Measurements from ENCODE around the gene FIG4.

FIG4 gene

GRCh38 chr6:109799664-109800063 lies 108.6 kb downstream of the FIG4 start:
- Histone ChIP-seq H3K27me3 (ENCODE audit: insufficient read depth, low read length, poor library complexity, severe bottlenecking) (no peaks in the 10 kb centered on the region), H3K9ac (ENCODE audit: low read depth, low read length, poor library complexity, severe bottlenecking) (no peak overlapping the region), H3F3A (ENCODE audit: low read depth) (no peaks in the 10 kb centered on the region), H3K9me3 (ENCODE audit: insufficient read depth, low read depth, low read length) (no peaks in the 10 kb centered on the region), H2AFZ (ENCODE audit: low read length) (no peak overlapping the region), H4K20me1 (ENCODE audit: insufficient read depth, low read length, poor library complexity, severe bottlenecking) (no peaks in the 10 kb centered on the region), H3K4me3 (ENCODE audit: low read length, poor library complexity, severe bottlenecking) (no peak overlapping the region), H3K79me2 (ENCODE audit: insufficient read depth, low read length) (no peaks in the 10 kb centered on the region), H3K36me3 (ENCODE audit: insufficient read depth, low read length) (no peaks in the 10 kb centered on the region), H3K4me2 (ENCODE audit: low read depth, low read length, poor library complexity, severe bottlenecking) (no peak overlapping the region), H3K4me1 (ENCODE audit: insufficient read depth, low read length, poor library complexity, severe bottlenecking) (no peaks in the 10 kb centered on the region), H3K9me2 (replicated peaks; ENCODE audit: low read depth, low read length) (no peaks in the 10 kb centered on the region)
- TF ChIP-seq EZH2phosphoT487 (IDR thresholded peaks at IDR 0.05; ENCODE audit: borderline replicate concordance) (no peak), CTCF (conservative IDR thresholded peaks at IDR 0.05; ENCODE audit: low read length) (no peak)

GRCh38 chr6:109800771-109801170 lies 109.7 kb downstream of the FIG4 start:
- TF ChIP-seq CTCF (conservative IDR thresholded peaks at IDR 0.05; ENCODE audit: low read length) = no peak
- H3K27me3 ChIP-seq (ENCODE audit: insufficient read depth, low read length, poor library complexity, severe bottlenecking) = no peaks in the 10 kb centered on the region

GRCh38 chr6:109801794-109802193 lies 110.7 kb downstream of the FIG4 start:
- H3K9me3 ChIP-seq (ENCODE audit: insufficient read depth, low read depth, low read length) = no peaks in the 10 kb centered on the region
- H3K4me1 ChIP-seq (ENCODE audit: insufficient read depth, low read length, poor library complexity, severe bottlenecking) = no peaks in the 10 kb centered on the region
- no peaks in the 10 kb centered on the region for H4K20me1 ChIP-seq (ENCODE audit: insufficient read depth, low read length, poor library complexity, severe bottlenecking)
- TF ChIP-seq CTCF (conservative IDR thresholded peaks at IDR 0.05; ENCODE audit: low read length) (no peak), EZH2phosphoT487 (IDR thresholded peaks at IDR 0.05; ENCODE audit: borderline replicate concordance) (no peak)
- H3K36me3 ChIP-seq (ENCODE audit: insufficient read depth, low read length) = no peaks in the 10 kb centered on the region
- no peak overlapping the region for H3K4me2 ChIP-seq (ENCODE audit: low read depth, low read length, poor library complexity, severe bottlenecking)
- H3K27me3 ChIP-seq (ENCODE audit: insufficient read depth, low read length, poor library complexity, severe bottlenecking) = no peaks in the 10 kb centered on the region
- H3K79me2 ChIP-seq (ENCODE audit: insufficient read depth, low read length) = no peaks in the 10 kb centered on the region
- H3K9me2 ChIP-seq (replicated peaks; ENCODE audit: low read depth, low read length) = no peaks in the 10 kb centered on the region
- H3K4me3 ChIP-seq (ENCODE audit: low read length, poor library complexity, severe bottlenecking) = no peak overlapping the region
- H2AFZ ChIP-seq (ENCODE audit: low read length) = no peak overlapping the region
- no peak overlapping the region for H3K9ac ChIP-seq (ENCODE audit: low read depth, low read length, poor library complexity, severe bottlenecking)
- no peaks in the 10 kb centered on the region for H3F3A ChIP-seq (ENCODE audit: low read depth)

More at GRCh38 chr6:109800771-109801170, 109.7 kb downstream of the FIG4 start:
- Histone ChIP-seq H3K9me2 (replicated peaks; ENCODE audit: low read depth, low read length) (no peaks in the 10 kb centered on the region), H3F3A (ENCODE audit: low read depth) (no peaks in the 10 kb centered on the region), H3K9me3 (ENCODE audit: insufficient read depth, low read depth, low read length) (no peaks in the 10 kb centered on the region), H3K4me1 (ENCODE audit: insufficient read depth, low read length, poor library complexity, severe bottlenecking) (no peaks in the 10 kb centered on the region), H3K36me3 (ENCODE audit: insufficient read depth, low read length) (no peaks in the 10 kb centered on the region), H2AFZ (ENCODE audit: low read length) (no peak overlapping the region), H3K4me2 (ENCODE audit: low read depth, low read length, poor library complexity, severe bottlenecking) (no peak overlapping the region), H3K4me3 (ENCODE audit: low read length, poor library complexity, severe bottlenecking) (no peak overlapping the region), H4K20me1 (ENCODE audit: insufficient read depth, low read length, poor library complexity, severe bottlenecking) (no peaks in the 10 kb centered on the region), H3K9ac (ENCODE audit: low read depth, low read length, poor library complexity, severe bottlenecking) (no peak overlapping the region), H3K79me2 (ENCODE audit: insufficient read depth, low read length) (no peaks in the 10 kb centered on the region)
